ENCODE data around the gene SACM1L.
"Not testable (repeated sequence)": the region's sequence is repeated elsewhere in the genome, so short reads cannot be mapped to it uniquely, and the experiment has no call there.

Gene SACM1L

GRCh38 chr3:45695166-45695565, 6.0 kb downstream of the SACM1L start:
- not testable (repeated sequence) for DNase-seq

GRCh38 chr3:45700570-45701073, 11.4 kb downstream of the SACM1L start:
- DNase-seq = no peak

- DNase-seq = no peak
Observed at GRCh38 chr3:45701172-45701867, 12.1 kb downstream of the SACM1L start.

GRCh38 chr3:45704301-45704943, 15.2 kb downstream of the SACM1L start:
- DNase-seq = no peak

GRCh38 chr3:45705839-45706808, 16.9 kb downstream of the SACM1L start:
- no peak for DNase-seq

- DNase-seq = no peak
Observed at GRCh38 chr3:45711931-45712330, 22.7 kb downstream of the SACM1L start.

- DNase-seq = no peak
Observed at GRCh38 chr3:45712434-45713110, 23.4 kb downstream of the SACM1L start.

GRCh38 chr3:45715945-45716344, 26.7 kb downstream of the SACM1L start:
- DNase-seq = no peak

- no peak for DNase-seq
Observed at GRCh38 chr3:45716790-45717336, 27.7 kb downstream of the SACM1L start.

GRCh38 chr3:45719655-45720487, 30.7 kb downstream of the SACM1L start:
- no peak for DNase-seq

- no peak for DNase-seq
Observed at GRCh38 chr3:45724911-45725310, 35.7 kb downstream of the SACM1L start.

GRCh38 chr3:45729614-45730013, 40.4 kb downstream of the SACM1L start:
- no peak for DNase-seq

- DNase-seq = no peak
Observed at GRCh38 chr3:45730409-45731154, 41.4 kb downstream of the SACM1L start.

GRCh38 chr3:45736707-45737106, 47.5 kb downstream of the SACM1L start:
- DNase-seq = no peak

GRCh38 chr3:45737234-45737633, 48.0 kb downstream of the SACM1L start:
- DNase-seq = no peak

- no peak for DNase-seq
Observed at GRCh38 chr3:45739991-45740390, 50.8 kb downstream of the SACM1L start.

- no peak for DNase-seq
Observed at GRCh38 chr3:45741247-45741646, 52.1 kb downstream of the SACM1L start.

- DNase-seq = no peak
Observed at GRCh38 chr3:45741742-45742460, 52.7 kb downstream of the SACM1L start.

GRCh38 chr3:45742461-45743089, 53.4 kb downstream of the SACM1L start:
- DNase-seq = no peak

Measured in activated T-cell treated with anti-CD3 and anti-CD28 coated beads for 4 hours (primary cell).